Rectal smooth muscle tissue (tissue), 1 donor: Measurements from ENCODE around the gene FIBP.

Source experiments
- H3K27ac ChIP-seq: one replicate; pipeline ENCODE4 v1.7.0; 2013; ENCODE audit warnings: low read depth, low read length, inconsistent platforms
- H3K27me3 ChIP-seq: one replicate; pipeline ENCODE4 v1.7.0; 2013; ENCODE audit warnings: low read length; ENCODE audit not compliant: control insufficient read depth, insufficient read depth
- H3K36me3 ChIP-seq: one replicate; pipeline ENCODE4 v1.7.0; 2013; ENCODE audit warnings: low read length; ENCODE audit not compliant: control insufficient read depth, insufficient read depth
- H3K4me1 ChIP-seq: one replicate; pipeline ENCODE4 v1.7.0; 2013; ENCODE audit warnings: low read length; ENCODE audit not compliant: control insufficient read depth, insufficient read depth
- H3K4me3 ChIP-seq: one replicate; pipeline ENCODE4 v1.7.0; 2013; ENCODE audit warnings: low read length
- H3K9ac ChIP-seq: one replicate; pipeline ENCODE4 v1.7.0; 2013; ENCODE audit warnings: low read length

The FIBP gene

DNA sequence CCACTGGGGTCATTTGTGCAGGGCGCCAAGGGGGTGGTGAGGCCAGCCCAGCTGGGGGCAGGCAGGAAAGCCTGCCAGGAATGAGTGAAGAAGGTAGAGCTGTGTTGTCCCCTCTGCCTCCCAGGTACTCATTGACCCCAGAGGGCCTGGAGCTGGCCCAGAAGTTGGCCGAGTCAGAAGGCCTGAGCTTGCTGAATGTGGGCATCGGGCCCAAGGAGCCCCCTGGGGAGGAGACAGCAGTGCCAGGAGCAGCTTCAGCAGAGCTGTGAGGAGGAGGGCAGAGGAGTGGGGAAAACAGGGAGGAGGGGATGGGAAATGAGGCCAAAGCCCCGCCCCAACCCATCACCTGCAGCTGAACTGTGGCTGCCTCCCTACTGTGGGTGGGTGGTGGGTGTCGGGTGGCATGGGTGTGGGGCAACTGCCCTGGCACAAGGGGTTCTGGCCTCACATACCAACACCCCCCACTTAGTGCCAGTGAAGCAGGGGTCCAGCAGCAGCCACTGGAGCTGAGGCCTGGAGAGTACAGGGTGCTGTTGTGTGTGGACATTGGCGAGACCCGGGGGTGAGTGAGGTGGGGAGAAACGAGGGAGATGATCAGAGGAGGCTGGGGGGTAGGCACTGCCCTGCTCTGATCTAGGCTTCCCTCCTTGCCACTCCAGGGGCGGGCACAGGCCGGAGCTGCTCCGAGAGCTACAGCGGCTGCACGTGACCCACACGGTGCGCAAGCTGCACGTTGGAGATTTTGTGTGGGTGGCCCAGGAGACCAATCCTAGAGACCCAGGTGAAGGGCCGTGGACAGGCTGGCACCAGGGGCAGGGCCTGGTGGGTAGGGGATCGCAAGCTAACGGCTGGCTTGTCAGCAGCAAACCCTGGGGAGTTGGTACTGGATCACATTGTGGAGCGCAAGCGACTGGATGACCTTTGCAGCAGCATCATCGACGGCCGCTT, 25.1 kb downstream of the FIBP start:
- Histone ChIP-seq H3K27ac (no peak overlapping the region), H3K4me3 (no peak overlapping the region), H3K36me3 (peaks cover 24% of the 10 kb centered on the region), H3K9ac (no peak overlapping the region), H3K4me1 (peaks cover 20% of the 10 kb centered on the region), H3K27me3 (no peaks in the 10 kb centered on the region)

DNA sequence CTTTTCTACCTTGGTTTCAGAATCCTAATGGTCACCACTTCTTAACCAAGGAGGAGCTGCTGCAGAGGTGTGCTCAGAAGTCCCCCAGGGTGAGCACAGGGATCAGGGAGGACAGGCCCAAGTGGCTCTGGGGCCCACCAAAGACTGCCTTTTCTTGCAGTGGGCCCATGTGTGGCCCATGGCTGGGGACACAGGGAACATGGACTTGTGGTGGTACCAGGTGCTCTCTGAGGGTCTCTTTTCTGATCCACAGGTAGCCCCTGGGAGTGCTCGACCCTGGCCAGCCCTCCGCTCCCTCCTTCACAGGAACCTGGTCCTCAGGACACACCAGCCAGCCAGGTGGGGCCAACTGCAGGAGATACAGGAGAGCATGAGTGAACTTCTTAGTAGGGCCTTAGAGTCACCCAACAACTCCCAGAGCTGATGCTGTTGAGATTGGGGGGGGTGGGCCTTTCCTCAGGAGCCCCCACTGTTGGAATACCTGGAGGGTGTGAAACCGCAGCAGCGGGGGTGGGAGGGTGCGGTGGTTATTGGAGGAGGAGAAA, 26.0 kb downstream of the FIBP start:
- H3K27ac ChIP-seq, result peak overlapping the region; percentile 18
- H3K27me3 ChIP-seq, result no peaks in the 10 kb centered on the region
- H3K36me3 ChIP-seq, result peaks cover 24% of the 10 kb centered on the region
- H3K4me3 ChIP-seq, result no peak overlapping the region
- H3K9ac ChIP-seq, result no peak overlapping the region
- H3K4me1 ChIP-seq, result peaks cover 20% of the 10 kb centered on the region

DNA sequence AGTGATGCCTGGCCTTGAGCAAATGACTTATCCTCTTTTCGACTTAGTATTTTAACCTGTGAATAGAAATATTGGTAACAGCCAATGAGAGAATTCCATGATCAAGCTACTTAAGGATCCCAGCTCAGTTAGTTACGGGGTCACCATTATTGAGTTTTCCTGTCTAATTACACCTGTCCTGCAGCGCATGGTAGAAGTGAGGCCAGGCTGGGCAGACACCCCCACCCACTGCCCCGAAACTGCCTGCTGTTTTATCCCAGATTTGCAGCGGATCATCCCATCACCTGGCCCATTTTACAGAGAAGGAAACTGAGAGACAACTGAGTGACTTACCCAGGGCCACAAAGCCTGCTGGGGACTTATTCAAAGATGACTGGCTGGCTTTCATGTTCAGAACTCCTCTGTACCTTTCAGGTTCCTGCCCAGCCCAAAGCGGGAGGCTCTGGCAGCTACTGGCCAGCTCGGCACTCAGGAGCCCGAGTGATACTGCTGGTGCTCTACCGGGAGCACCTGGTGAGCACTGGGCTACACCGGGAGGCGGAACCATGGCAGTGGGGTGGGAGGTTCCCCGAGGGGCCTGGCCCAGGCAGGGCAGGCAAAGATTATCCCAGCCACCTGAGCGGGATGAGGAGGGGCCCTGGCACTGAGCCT, 26.6 kb downstream of the FIBP start:
- H3K27me3 ChIP-seq, result no peaks in the 10 kb centered on the region
- H3K36me3 ChIP-seq, result peaks cover 24% of the 10 kb centered on the region
- H3K4me1 ChIP-seq, result peaks cover 20% of the 10 kb centered on the region
- H3K9ac ChIP-seq, result no peak overlapping the region
- peak overlapping the region; percentile 96 for H3K4me3 ChIP-seq
- H3K27ac ChIP-seq, result peak overlapping the region; percentile 99

DNA sequence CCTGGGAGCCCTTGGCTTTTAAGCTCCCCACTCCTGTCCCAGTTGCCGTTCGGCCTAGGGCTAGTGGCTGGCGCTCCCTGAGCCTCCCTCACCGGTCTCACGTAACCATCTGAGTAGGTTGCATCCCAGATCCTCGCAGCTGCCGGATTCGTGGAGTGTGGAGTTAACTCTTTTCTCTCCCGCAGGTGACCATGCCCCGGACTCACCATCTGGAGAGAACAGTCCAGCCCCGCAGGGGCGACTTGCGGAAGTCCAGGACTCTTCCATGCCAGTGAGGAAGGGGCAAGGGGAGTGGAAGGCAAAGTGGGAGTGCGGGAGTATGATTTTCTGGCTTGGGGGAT, 27.1 kb downstream of the FIBP start:
- Histone ChIP-seq H3K4me1 (peaks cover 25% of the 10 kb centered on the region), H3K9ac (peak overlapping the region; percentile 91)

DNA sequence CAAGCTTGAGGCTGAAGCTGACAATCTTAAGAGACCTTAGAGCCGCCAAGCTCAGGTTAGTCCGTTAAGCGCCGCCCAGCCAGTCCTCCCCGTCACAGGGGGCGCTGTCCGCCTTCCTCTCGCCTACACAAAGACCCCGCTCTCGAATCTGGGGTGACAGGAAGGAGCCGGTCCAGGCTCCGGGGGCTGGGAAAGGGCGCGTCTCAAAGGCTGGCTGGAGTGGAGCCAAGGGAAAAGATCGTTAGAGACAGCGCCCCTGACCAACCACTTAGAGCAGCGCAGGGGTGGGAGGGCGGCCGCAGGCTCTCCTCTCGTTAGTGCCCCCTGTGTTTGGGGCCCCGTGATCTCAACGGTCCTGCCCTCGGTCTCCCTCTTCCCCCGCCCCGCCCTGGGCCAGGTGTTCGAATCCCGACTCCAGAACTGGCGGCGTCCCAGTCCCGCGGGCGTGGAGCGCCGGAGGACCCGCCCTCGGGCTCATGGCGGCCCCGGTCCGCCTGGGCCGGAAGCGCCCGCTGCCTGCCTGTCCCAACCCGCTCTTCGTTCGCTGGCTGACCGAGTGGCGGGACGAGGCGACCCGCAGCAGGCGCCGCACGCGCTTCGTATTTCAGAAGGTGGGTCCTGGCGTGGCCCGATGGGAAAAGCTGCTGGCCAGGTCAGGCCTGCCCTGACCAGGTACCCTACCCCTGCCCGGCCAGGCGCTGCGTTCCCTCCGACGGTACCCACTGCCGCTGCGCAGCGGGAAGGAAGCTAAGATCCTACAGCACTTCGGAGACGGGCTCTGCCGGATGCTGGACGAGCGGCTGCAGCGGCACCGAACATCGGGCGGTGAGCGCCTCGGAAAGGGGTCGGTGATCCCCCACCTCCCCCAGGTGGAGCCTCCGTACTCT, 27.8 kb downstream of the FIBP start, which contains the start of gene MUS81:
MUS81 (plus strand) TSS at position 156 of the 887 bp plus-strand sequence; CDS start at position 477, 321 bp downstream.
- peak within 1 kb of the TSS; percentile 99 for H3K27ac ChIP-seq
- H3K27me3 ChIP-seq, result no peaks in the 10 kb centered on the region
- peak within 1 kb of the TSS; percentile 91 for H3K9ac ChIP-seq
- peaks cover 26% of the 10 kb centered on the region for H3K4me1 ChIP-seq
- H3K4me3 ChIP-seq, result peak within 1 kb of the TSS; percentile 96
- peaks cover 30% of the 10 kb centered on the region for H3K36me3 ChIP-seq

More for the DNA sequence above, 27.1 kb downstream of the FIBP start:
- Histone ChIP-seq H3K27ac (peak overlapping the region; percentile 99), H3K27me3 (no peaks in the 10 kb centered on the region), H3K4me3 (peak overlapping the region; percentile 96), H3K36me3 (peaks cover 24% of the 10 kb centered on the region)

DNA sequence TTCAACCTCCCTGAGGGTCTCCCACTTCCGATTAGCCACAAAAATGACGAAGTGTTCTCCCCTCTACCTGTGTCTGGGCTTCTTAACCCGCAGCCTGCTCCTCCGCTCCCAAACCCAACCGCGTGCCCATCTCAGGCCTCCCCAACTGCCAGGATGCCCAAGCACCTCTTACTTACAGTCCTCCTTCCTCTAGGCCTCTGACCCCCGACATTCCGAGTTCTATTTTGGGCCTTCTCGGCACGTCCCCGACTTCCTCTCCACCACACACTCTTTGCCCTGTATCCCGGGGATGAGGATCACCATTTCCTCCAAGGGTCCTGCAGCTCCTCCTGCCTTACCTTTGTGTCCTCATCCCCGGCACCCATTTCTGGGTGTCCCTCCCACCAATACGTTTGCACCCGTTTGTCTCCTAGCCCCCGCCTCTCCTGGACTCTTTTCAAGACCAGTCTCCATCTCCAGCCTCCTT, 28.4 kb downstream of the FIBP start:
- Histone ChIP-seq H3K4me3 (peak overlapping the region; percentile 96), H3K4me1 (peaks cover 26% of the 10 kb centered on the region), H3K36me3 (peaks cover 33% of the 10 kb centered on the region), H3K9ac (peak overlapping the region; percentile 59), H3K27ac (peak overlapping the region; percentile 99), H3K27me3 (no peaks in the 10 kb centered on the region)

DNA sequence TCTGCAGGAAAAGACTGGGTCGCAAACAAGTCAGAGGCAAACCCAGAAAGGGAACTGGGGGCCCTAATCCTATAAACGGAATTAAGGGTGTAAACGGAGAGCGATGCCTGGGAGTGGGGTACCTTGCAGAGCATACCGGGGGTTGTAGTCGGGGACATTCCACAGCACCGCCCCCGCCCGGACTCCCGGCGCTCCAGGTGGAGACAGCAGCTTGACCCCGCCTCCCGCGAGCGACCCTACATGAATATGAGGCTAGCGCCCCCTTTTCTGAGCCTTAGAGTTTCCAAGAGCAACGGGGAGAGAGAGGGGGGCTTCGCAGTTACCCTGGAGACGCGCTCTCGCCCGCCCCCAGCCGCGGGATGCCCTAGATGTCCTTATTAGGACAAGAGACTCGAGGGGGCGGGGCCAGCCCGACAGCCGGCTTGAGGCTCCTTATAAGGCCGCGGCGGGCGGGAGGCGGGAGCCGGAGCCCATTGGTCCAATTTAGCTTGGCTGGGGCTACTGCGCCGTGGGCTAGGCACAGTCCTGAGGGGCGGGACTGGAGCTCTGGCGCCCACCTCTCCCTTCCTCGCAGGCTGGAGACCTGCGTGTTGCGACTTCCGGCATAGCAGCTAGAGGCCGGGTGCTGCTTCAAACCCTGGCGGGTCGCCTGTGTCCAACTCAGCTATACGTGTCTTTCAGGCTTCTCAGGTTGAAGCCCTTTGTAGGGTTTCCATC, 29.0 kb downstream of the FIBP start:
- peak overlapping the region; percentile 96 for H3K4me3 ChIP-seq
- peaks cover 33% of the 10 kb centered on the region for H3K36me3 ChIP-seq
- H3K27me3 ChIP-seq, result no peaks in the 10 kb centered on the region
- H3K27ac ChIP-seq, result peak overlapping the region; percentile 99
- H3K4me1 ChIP-seq, result peaks cover 26% of the 10 kb centered on the region
- H3K9ac ChIP-seq, result peak overlapping the region; percentile 82

DNA sequence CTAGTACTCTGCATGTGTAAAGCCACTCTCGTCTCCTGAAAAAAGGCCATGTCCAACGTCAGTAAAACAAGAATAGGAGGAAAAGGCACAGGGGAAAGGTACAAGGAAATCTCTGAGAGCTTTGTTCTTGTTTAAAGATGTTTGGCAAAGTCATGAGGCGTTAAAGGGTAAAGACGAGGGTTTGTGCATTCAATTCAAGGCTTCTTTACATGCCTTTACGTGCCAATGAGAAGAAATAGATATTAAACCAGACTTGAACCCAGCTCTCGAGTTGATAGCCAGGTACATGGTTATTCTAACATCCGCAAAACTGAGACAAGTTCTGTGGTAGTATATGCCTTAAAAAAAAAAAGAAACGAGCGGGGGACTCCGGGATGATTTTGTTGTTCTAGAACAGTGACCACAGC, 29.6 kb downstream of the FIBP start:
- Histone ChIP-seq H3K27me3 (no peaks in the 10 kb centered on the region), H3K36me3 (peaks cover 33% of the 10 kb centered on the region), H3K4me3 (peak overlapping the region; percentile 81), H3K27ac (peak overlapping the region; percentile 99), H3K4me1 (peaks cover 26% of the 10 kb centered on the region), H3K9ac (peak overlapping the region; percentile 82)

DNA sequence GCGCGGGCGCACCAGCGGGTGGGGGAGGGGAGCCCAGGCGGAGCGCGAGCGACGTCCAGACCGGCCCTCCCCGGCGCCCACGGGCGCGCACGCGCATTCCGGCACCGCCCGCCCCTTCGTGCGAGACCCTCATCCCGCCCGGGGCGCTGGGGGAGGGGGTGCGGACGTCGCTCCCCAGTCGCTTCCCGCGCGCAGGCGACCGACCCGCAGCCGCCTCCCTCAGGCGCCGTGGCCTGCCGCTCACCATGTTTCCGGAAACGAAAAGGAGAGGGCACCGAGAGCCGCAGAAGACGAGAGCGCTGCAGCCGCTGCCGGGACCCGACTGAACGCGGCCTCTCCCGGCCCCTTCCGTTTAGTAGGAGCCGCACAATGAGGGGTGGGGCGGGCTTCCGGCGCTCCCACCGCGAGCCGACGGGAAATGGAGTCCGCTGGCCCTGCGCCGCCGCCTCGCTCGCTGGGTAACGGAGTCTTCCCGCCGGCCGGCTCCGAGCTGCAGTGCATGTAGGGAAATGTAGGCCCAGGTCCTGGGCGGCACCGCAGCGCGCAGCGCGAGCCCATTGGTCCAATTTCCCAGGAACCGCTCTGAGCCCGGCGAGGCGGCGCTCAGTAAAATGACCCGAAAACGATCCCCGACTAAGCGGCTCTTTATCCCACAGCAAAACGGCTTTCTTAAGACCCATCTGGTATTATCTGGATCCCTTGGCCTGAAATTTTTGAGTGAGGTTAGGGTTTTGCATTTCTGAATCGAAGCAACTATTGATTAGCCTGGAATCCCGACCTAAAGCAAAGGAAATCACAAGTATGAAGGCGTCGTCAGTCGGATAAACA, 30.2 kb downstream of the FIBP start, which contains the start of gene CFL1:
CFL1 (minus strand) TSS at position 328 of the 828 bp plus-strand sequence; CDS start at position 247, 81 bp downstream.
- H3K4me1 ChIP-seq, result peaks cover 26% of the 10 kb centered on the region

DNA sequence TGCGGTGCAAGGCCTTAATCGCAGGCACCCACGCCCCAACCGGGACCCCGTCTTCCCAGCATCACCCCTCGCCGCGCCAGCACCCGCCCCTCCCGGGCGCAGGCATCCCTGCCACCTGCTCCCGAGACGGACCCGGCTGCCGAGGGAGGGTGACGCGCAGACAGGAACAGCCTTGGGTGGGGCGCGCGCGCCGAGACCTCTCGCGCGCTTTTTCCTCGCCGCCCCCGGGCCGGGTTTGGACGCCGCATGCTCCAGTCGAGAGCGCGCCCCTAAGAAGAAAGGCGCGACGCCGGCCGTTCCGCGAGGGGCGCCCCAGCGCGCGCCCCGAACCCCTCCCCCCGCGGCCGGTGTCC, 30.8 kb downstream of the FIBP start:
- Histone ChIP-seq H3K36me3 (peaks cover 33% of the 10 kb centered on the region), H3K9ac (peak overlapping the region; percentile 85), H3K27ac (peak overlapping the region; percentile 97), H3K27me3 (no peaks in the 10 kb centered on the region), H3K4me1 (peaks cover 26% of the 10 kb centered on the region), H3K4me3 (peak overlapping the region; percentile 96)

More for the DNA sequence above, 30.2 kb downstream of the FIBP start, which contains the start of gene CFL1:
- H3K27me3 ChIP-seq, result no peaks in the 10 kb centered on the region
- peak within 1 kb of the TSS; percentile 99 for H3K27ac ChIP-seq
- peaks cover 36% of the 10 kb centered on the region for H3K36me3 ChIP-seq
- H3K4me3 ChIP-seq, result peak within 1 kb of the TSS; percentile 96
- H3K9ac ChIP-seq, result peak within 1 kb of the TSS; percentile 85
